HepG2 (cell line): Measurements from ENCODE around the gene TEX101. TPM values are rescaled to one million over a fixed set of nuclear protein-coding genes. Genes with fewer than 3 reads are reported as not detected.

Source experiments
- ATF7-NPFF ChIP-seq: sonication (generic); formaldehyde crosslinking; IDR thresholded peaks from 2 replicates; pipeline ENCODE4 v1.8.1; 2023; ENCODE audit warnings: mild to moderate bottlenecking, low read depth, missing genetic modification reagents, moderate library complexity
- GLI4 ChIP-seq: sonication (generic); formaldehyde crosslinking; IDR thresholded peaks from 2 replicates; pipeline ENCODE4 v1.5.1; 2020; ENCODE audit warnings: missing genetic modification reagents, mild to moderate bottlenecking, moderate library complexity, borderline replicate concordance
- HMGXB4 ChIP-seq, 2 experiments: sonication (generic) in 1 of 2; formaldehyde crosslinking in 1 of 2; IDR thresholded peaks; 2 replicates each; pipeline versions ENCODE4 v1.4.0 to v1.6.1; 2018 to 2020; ENCODE audit warnings: missing genetic modification reagents in 2 of 2, borderline replicate concordance in 1 of 2, low read depth in 1 of 2, mild to moderate bottlenecking in 1 of 2, missing biosample characterization in 1 of 2
- PHF8 ChIP-seq: sonication (generic); formaldehyde crosslinking; IDR thresholded peaks from 2 replicates; pipeline ENCODE4 v1.5.0; 2020; ENCODE audit warnings: missing genetic modification reagents
- SOX6 ChIP-seq, 2 experiments: fragments of 450-650 bp in 1 of 2; sonication (generic) in 1 of 2; formaldehyde crosslinking in 1 of 2; IDR thresholded peaks; 2 replicates each; pipeline versions ENCODE4 v1.4.0 to v1.6.1; 2017 to 2020; ENCODE audit warnings: antibody characterized with exemption in 1 of 2, mild to moderate bottlenecking in 1 of 2, missing genetic modification reagents in 1 of 2
- ZNF263 ChIP-seq: sonication (generic); formaldehyde crosslinking; IDR thresholded peaks from 2 replicates; pipeline ENCODE4 v1.4.0; 2020; ENCODE audit warnings: missing genetic modification reagents
- ZNF552 ChIP-seq: sonication (generic); formaldehyde crosslinking; IDR thresholded peaks from 2 replicates; pipeline ENCODE4 v1.9.0; 2022; ENCODE audit warnings: missing genetic modification reagents, mild to moderate bottlenecking, borderline replicate concordance
- ZNF749 ChIP-seq: sonication (generic); formaldehyde crosslinking; IDR thresholded peaks from 2 replicates; pipeline ENCODE4 v1.8.0; 2022; ENCODE audit warnings: mild to moderate bottlenecking, missing genetic modification reagents, moderate library complexity, borderline replicate concordance
- ZNF883 ChIP-seq: sonication (generic); formaldehyde crosslinking; IDR thresholded peaks from 2 replicates; pipeline ENCODE4 v1.5.1; 2020; ENCODE audit warnings: mild to moderate bottlenecking, missing genetic modification reagents; ENCODE audit errors: not compliant biosample characterization
- polyA plus RNA-seq, 8 experiments: library from polyadenylated mRNA; depleted of rRNA in 3 of 8; stranded (reverse) in 7 of 8; unstranded in 1 of 8; fragments of >200 nt; fragmentation: Illumina TruSeq in 4 of 8; extraction: Trizol in 4 of 8; gene quantifications; 2 replicates each; pipeline versions ENCODE4 v1.2.1 to v1.2.3, GENCODE V29; 2011 to 2016; ENCODE audit warnings: low read depth in 4 of 8, missing spikeins in 1 of 8, mixed read lengths in 1 of 8; ENCODE audit not compliant: insufficient read depth in 1 of 8
- total RNA-seq, 5 experiments: library from RNA; depleted of rRNA; stranded (reverse); fragments of >200 nt; fragmentation: Illumina TruSeq; extraction: Trizol; gene quantifications; 2 replicates each; pipeline ENCODE4 v1.2.3, GENCODE V29; 2016; ENCODE audit warnings: low read depth in 1 of 5
- TF ChIP-seq, protein P1 (sequence below): sonication (generic); formaldehyde crosslinking; IDR thresholded peaks from 2 replicates; pipeline ENCODE4 v1.4.0; 2020; ENCODE audit warnings: low read depth, missing genetic modification reagents
- TF ChIP-seq, protein P2 (sequence below): sonication (generic); formaldehyde crosslinking; IDR thresholded peaks from 2 replicates; pipeline ENCODE4 v1.8.1; 2023; ENCODE audit warnings: mild to moderate bottlenecking, inconsistent platforms, moderate library complexity, missing genetic modification reagents, borderline replicate concordance
- TF ChIP-seq, protein P3 (sequence below), 2 experiments: sonication (generic) in 1 of 2; formaldehyde crosslinking in 1 of 2; IDR thresholded peaks; 2 replicates each; pipeline versions ENCODE4 v1.6.1 to v1.9.0; 2014 to 2022; ENCODE audit warnings: antibody characterized with exemption in 1 of 2, borderline replicate concordance in 1 of 2, inconsistent platforms in 1 of 2, low read depth in 1 of 2, missing genetic modification reagents in 1 of 2
- TF ChIP-seq, protein P4 (sequence below): IDR thresholded peaks from 2 replicates; pipeline ENCODE4 v1.6.1; 2016; ENCODE audit warnings: low read depth, borderline replicate concordance

Gene TEX101
- total and polyA plus RNA-seq, 2 of the 13 experiments (the other 11 are each of a cell fraction or from before 2014, with no cell fraction given), result not detected

GRCh38 chr19:43463381-43464133 is 48.9 kb downstream of the TEX101 start (continued):
- TF ChIP-seq, protein P1, sequence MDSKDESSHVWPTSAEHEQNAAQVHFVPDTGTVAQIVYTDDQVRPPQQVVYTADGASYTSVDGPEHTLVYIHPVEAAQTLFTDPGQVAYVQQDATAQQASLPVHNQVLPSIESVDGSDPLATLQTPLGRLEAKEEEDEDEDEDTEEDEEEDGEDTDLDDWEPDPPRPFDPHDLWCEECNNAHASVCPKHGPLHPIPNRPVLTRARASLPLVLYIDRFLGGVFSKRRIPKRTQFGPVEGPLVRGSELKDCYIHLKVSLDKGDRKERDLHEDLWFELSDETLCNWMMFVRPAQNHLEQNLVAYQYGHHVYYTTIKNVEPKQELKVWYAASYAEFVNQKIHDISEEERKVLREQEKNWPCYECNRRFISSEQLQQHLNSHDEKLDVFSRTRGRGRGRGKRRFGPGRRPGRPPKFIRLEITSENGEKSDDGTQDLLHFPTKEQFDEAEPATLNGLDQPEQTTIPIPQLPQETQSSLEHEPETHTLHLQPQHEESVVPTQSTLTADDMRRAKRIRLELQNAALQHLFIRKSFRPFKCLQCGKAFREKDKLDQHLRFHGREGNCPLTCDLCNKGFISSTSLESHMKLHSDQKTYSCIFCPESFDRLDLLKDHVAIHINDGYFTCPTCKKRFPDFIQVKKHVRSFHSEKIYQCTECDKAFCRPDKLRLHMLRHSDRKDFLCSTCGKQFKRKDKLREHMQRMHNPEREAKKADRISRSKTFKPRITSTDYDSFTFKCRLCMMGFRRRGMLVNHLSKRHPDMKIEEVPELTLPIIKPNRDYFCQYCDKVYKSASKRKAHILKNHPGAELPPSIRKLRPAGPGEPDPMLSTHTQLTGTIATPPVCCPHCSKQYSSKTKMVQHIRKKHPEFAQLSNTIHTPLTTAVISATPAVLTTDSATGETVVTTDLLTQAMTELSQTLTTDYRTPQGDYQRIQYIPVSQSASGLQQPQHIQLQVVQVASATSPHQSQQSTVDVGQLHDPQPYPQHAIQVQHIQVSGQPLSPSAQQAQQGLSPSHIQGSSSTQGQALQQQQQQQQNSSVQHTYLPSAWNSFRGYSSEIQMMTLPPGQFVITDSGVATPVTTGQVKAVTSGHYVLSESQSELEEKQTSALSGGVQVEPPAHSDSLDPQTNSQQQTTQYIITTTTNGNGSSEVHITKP (CRISPR knock-in tag), result no peak
- TF ChIP-seq, protein P2, sequence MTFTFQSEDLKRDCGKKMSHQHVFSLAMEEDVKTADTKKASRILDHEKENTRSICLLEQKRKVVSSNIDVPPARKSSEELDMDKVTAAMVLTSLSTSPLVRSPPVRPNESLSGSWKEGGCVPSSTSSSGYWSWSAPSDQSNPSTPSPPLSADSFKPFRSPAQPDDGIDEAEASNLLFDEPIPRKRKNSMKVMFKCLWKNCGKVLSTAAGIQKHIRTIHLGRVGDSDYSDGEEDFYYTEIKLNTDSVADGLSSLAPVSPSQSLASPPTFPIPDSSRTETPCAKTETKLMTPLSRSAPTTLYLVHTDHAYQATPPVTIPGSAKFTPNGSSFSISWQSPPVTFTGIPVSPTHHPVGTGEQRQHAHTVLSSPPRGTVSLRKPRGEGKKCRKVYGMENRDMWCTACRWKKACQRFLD (CRISPR knock-in tag), result no peak
- TF ChIP-seq, protein P3, sequence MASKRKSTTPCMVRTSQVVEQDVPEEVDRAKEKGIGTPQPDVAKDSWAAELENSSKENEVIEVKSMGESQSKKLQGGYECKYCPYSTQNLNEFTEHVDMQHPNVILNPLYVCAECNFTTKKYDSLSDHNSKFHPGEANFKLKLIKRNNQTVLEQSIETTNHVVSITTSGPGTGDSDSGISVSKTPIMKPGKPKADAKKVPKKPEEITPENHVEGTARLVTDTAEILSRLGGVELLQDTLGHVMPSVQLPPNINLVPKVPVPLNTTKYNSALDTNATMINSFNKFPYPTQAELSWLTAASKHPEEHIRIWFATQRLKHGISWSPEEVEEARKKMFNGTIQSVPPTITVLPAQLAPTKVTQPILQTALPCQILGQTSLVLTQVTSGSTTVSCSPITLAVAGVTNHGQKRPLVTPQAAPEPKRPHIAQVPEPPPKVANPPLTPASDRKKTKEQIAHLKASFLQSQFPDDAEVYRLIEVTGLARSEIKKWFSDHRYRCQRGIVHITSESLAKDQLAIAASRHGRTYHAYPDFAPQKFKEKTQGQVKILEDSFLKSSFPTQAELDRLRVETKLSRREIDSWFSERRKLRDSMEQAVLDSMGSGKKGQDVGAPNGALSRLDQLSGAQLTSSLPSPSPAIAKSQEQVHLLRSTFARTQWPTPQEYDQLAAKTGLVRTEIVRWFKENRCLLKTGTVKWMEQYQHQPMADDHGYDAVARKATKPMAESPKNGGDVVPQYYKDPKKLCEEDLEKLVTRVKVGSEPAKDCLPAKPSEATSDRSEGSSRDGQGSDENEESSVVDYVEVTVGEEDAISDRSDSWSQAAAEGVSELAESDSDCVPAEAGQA (IDR thresholded peaks at IDR 0.05; ENCODE audit: low read depth), result peak; percentile 66; the same call in 1 of the 2 replicates
- TF ChIP-seq, protein P3 (CRISPR knock-in tag; IDR thresholded peaks at IDR 0.05; ENCODE audit: borderline replicate concordance), result no peak
- TF ChIP-seq PHF8, result peak; percentile 59
- no peak for TF ChIP-seq ZNF263 (CRISPR knock-in tag)
- TF ChIP-seq SOX6 (IDR thresholded peaks at IDR 0.05), result no peak
- TF ChIP-seq SOX6 (CRISPR knock-in tag; IDR thresholded peaks at IDR 0.05), result no peak
- TF ChIP-seq ZNF883 (CRISPR knock-in tag), result peak; percentile 52
- TF ChIP-seq, protein P4, sequence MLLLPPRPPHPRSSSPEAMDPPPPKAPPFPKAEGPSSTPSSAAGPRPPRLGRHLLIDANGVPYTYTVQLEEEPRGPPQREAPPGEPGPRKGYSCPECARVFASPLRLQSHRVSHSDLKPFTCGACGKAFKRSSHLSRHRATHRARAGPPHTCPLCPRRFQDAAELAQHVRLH (CRISPR knock-in tag), result no peak; the same call in 1 of the 2 replicates
- TF ChIP-seq ATF7-NPFF, result no peak
- no peak for TF ChIP-seq ZNF749 (CRISPR knock-in tag)
- no peak for TF ChIP-seq GLI4 (CRISPR knock-in tag)
- peak in 1 of 2 experiments; percentile 66; a peak in 1 of 4 replicates for TF ChIP-seq HMGXB4 (CRISPR knock-in tag; IDR thresholded peaks at IDR 0.05; ENCODE audit: borderline replicate concordance in 1 of 2, low read depth in 1 of 2)
- no peak for TF ChIP-seq ZNF552 (CRISPR knock-in tag)
